ENCODE results near the gene TCF7L1.

DNA sequence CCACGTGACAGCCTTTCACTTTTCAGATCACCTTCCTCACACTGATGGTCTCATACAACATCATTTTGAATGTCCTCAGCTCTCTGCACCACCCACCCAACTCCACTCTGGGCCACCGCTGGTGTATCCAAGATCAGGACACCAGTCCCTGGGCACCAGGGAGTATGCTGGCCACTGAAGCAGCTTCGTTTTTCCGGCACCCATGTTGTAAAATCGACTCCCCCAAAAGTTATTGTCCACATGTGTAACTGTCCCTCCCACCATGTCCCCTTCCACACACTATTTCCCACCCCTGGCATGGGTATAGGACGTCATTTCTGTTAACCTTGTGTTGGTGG is 98.2 kb downstream of the TCF7L1 start:
- TF ChIP-seq CTCF (conservative IDR thresholded peaks at IDR 0.05): no peak
- no peak for TF ChIP-seq EZH2 (IDR thresholded peaks at IDR 0.05; ENCODE audit: low read depth)
